Measurements from ENCODE around the gene TMCO4. TPM values are rescaled to one million over a fixed set of nuclear protein-coding genes. Genes with fewer than 3 reads are reported as not detected.

The TMCO4 gene
- total and polyA plus RNA-seq, 2 of the 8 experiments (the other 6 are each of a cell fraction or from before 2014, with no cell fraction given): 3.0 to 3.1 TPM

- TF ChIP-seq BRCA1 (IDR thresholded peaks at IDR 0.05; ENCODE audit: low read depth, low read length) (no peak), GTF2F1 (IDR thresholded peaks at IDR 0.05; ENCODE audit: borderline replicate concordance, low read depth, low read length) (no peak), TCF12 (IDR thresholded peaks at IDR 0.05; ENCODE audit: low read depth, low read length) (no peak), TBP (IDR thresholded peaks at IDR 0.05; ENCODE audit: low read depth, low read length) (no peak), SRF (IDR thresholded peaks at IDR 0.05; ENCODE audit: low read depth, low read length) (no peak), NRF1 (IDR thresholded peaks at IDR 0.05; ENCODE audit: low read depth, low read length) (no peak)
Measured at GRCh38 chr1:19700079-19700777, 99.5 kb downstream of the TMCO4 start (continued).

All from H1 (cell line).